GM18502 (cell line): ENCODE data around the gene SIDT2.
A peak's percentile ranks its signal among the peaks of the same experiment; 100 is the strongest.
"Not testable (repeated sequence)": the region's sequence is repeated elsewhere in the genome, so short reads cannot be mapped to it uniquely, and the experiment has no call there.

Experiments
- ATAC-seq: cut with Tn5 transposase; IDR thresholded peaks from one replicate; pipeline ENCODE4 v1.9.1; 2021; ENCODE audit warnings: mild to moderate bottlenecking; ENCODE audit not compliant: unreplicated experiment, poor library complexity

Gene SIDT2

GRCh38 chr11:117178210-117179034 is at the start of gene SIDT2:
Gene SIDT2 (plus strand): TSS chr11:117178743. CDS start chr11:117179264, 521 bp downstream.
- ATAC-seq, result peak; percentile 90

DNA sequence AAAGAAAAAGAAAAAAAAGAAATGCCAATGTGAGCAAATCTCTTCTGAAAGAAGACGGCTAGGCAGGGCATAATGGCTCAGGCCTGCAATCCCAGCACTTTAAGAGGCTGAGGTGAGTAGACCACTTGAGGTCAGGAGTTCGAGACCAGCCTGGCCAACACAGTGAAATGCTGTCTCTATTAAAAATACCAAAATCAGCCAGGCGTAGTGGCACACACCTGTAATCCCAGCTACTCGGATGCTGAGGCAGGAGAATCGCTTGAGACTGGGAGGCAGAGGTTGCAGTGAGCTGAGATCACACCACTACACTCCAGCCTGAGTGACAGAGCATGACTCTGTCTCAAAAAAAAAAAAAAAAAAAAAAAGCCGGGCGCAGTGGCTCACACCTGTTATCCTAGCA is 48.1 kb upstream of the SIDT2 start:
- not testable (repeated sequence) for ATAC-seq

DNA sequence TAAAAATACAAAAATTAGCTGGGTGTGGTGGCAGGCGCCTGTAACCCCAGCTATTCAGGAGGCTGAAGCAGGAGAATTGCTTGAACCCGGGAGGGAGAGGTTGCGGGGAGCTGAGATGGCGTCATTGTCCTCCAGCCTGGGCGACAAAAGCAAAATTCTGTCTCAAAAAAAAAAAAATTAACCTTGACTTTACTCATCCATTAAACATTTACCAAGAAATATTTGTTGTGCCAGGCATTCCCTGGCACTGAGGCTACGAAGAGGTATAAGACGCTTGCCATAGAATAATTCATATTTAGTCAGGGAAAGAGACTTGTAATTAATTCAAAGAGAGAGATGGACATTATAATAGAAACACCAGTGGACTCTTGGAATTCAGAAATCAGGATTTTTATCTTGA is 47.7 kb upstream of the SIDT2 start:
- no peak for ATAC-seq

DNA sequence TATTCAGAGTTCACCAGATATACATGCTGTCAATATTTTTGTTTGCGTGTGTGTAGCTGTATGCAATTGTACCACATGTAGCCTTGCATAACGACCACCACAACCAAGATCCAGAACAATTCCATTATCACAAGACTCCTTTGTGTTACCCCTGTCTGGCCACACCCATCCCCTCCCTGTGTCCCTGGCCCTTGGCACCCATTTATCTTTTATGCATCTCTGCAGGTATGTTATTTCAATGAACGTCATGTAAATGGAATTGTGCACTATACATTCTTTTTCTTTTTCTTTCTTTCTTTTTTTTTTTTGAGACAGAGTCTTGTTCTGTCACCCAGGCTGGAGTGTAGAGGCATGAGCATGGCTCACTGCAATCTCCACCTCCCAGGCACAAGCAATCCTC is 44.1 kb upstream of the SIDT2 start:
- no peak for ATAC-seq

DNA sequence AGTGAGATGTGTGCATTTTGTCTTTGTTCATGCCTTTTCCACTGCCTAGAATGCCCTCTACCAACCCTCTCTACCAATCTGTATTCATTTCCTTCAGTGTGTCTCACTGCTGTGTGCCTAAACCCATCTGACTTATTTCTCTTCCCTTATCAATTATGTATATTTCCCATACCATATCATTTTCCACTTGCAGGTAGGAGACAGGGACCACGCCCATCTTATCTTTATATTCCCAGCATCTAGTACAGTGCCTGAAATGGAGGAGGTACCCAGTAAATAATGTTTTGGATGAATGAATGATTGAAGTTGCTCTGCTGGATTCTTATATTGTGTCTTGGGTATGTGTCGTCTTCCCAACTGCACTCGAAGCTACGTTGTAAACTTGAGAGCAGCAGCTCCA is 43.6 kb upstream of the SIDT2 start:
- ATAC-seq, result not testable (repeated sequence)

DNA sequence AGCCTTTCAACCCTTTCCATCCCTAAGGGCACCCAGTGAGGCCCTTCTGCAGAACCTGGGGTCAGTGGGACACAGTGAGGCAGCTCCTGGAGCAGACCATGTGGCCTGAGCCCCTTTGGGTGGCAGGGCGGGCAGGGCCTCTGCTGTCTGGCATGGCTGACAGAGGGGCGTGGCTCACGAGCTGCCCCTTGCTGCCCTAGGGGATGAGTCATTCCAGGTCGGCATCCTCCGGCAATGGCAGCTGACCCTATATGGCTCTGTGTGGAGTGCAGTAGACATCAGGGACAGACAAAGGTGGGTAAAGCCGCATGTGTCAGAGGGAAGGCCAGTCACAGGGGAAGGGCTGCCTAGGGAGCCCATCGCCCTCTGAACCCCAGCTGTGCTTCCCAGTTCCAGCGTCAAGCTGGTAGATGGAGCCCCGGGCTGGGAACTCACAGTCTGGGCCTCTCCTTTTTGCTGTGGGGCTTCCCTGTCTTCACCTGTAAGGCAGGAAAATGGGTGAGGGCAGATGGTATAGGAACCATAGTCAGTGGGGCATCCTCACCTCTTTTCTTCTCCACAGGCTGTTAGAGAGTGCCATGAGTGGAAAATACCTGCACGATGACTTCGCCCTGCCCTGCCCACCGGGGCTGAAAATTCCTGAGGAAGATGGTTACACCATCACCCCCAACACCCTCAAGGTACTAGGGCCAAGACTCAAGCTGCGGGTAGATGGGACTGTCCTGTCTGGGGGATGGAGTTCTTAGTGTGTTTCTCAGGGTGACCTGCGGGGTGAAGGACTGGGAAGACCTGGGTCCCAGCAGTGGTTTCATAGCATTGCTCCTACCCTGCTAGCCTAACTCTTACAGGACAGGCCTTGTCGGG is 41.1 kb upstream of the SIDT2 start:
- not testable (repeated sequence) for ATAC-seq

DNA sequence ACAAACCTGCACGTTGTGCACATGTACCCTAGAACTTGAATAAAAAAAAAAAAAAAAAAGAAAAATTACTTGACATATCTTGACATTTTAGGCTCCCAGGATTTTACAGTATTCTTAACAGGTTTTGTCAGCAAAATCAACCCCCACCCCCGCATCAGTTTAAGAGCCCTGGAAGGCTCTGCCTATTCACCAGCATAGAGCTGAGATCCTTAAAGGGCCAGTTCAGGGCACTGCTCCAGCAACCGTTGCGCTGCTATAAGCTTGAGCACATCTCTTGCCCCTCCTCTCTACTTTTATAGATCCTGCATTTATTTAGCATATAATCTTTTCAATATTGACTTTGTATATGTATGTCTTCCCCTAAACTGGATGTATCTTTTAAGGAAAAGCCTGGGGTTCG is 35.2 kb upstream of the SIDT2 start:
- ATAC-seq, result peak; percentile 23

DNA sequence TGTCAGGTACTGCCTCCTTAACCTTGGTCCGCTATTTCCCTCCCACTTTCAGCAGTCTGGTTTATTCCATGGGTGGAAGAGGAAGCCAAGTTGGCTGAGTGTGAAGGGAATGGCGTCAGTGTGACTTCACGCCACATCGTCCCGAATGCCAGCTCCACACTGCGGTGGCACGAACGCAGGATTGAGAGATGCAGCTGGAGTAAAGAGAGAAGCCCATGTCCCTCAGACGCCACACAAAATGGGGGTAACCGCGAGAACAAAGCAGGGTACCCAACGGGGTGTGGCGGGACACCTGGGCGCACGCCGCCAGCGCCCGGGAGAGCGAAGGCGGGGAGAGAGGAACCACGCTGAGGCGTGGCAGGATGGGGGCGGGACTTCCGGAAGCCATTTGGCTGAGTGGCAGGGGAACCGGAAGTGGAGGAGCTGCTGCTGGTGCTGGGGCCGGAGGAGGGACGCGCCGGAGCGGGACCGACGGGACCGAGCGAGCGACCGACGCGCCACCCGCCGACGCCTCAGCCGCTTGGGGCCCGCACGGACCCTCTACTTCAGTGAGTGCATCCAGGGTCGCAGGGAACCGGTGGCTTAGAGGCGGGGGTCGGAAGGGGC is 34.6 kb upstream of the SIDT2 start, which contains the start of gene PAFAH1B2:
PAFAH1B2 (plus strand) TSS at position 417 of the 606 bp plus-strand sequence. CDS start 8,161 bp downstream, outside the sequence.
- ATAC-seq, result peak; percentile 95

- peak; percentile 62 for ATAC-seq
Measured at GRCh38 chr11:117144477-117145392, 33.8 kb upstream of the SIDT2 start.

DNA sequence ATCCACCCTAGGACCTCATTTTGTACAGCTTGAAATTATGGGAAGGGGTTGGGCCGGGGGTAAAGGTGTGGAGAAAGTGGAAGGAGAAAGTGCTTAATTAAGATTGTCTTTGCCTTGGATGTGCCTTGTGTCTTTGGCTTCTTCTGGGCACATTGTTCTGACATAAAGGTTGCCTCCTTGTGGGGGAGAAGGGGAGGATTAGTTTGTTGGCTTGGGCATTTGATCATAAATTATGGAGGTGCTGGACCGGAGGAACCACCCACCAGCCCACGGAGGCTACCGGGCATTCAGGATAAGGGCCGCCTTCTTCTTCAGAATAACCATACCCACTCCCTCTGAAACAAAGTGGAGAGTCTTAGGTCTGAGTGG is 33.2 kb upstream of the SIDT2 start:
- ATAC-seq, result no peak

DNA sequence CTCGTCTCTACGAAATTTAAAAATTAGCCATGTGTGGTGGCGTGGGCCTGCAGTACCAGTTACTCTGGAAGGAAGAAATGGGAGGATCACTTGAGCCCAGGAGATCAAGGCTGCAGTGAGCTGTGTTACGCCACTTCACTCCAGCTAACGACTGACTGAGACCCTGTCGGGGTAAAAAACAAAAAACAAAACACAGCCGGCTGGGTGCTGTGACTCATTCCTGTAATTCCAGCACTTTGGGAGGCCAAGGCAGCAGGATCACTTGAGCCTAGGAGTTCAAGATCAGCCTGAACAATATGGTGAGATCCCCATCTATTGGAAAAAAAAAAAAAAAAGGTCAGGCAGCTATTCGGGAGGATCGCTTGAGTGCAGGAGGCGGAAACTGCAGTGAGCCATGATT is 32.0 kb upstream of the SIDT2 start:
- ATAC-seq, result no peak

GRCh38 chr11:117152066-117152465 is 26.5 kb upstream of the SIDT2 start:
- no peak for ATAC-seq

DNA sequence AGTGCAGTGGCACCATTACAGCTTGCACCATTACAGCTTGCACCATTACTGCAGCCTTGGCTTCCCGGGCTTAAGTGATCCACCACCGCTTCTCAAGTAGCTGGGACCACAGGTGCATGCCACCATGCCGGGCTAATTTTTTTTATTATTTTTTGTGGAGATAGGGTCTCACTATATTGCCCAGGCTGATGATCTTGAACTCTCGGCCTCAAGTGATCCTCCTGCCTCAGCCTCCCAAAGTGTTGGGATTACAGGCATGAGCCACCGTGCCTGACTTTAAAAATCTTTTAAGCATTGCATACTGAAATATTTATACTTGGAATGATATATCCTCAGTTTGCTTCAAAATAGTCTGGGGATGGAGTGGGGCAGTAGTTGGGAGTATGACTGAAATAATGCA is 24.1 kb upstream of the SIDT2 start:
- no peak for ATAC-seq

DNA sequence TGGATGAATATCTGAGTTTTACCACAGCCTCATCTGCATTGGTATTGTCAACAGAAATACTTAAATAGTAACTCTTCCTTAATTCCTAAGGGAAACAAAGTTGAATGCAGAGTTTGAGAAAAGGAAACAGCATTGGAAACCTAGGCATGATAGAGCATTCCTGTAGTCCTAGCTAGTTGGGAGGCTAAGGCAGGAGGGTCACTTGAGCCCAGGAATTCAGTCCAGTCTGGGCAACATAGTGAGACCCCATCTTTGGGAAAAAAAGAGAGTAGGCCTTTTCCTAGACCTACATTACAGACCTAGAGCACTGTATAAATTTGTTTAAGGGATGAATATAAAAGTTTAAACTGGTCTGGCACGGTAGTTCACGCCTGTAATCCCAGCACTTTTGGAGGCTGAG is 21.0 kb upstream of the SIDT2 start:
- ATAC-seq, result no peak

DNA sequence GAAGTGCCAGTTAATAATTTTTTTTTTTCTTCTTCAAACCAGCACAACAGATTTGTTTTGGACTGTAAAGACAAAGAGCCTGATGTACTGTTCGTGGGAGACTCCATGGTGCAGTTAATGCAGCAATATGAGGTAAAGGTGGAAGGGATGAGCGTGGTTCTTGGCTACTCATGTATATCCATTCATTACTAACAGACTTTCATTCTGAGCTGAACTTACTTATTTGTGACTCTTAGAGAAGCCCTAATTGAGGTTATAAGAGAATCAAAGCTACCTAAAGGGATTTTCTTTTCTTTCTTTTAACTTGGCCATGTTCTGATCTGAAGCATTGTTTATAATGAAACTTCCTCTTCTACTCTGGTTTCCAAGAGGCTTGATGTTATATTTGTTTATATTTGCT is 18.7 kb upstream of the SIDT2 start:
- ATAC-seq, result no peak

DNA sequence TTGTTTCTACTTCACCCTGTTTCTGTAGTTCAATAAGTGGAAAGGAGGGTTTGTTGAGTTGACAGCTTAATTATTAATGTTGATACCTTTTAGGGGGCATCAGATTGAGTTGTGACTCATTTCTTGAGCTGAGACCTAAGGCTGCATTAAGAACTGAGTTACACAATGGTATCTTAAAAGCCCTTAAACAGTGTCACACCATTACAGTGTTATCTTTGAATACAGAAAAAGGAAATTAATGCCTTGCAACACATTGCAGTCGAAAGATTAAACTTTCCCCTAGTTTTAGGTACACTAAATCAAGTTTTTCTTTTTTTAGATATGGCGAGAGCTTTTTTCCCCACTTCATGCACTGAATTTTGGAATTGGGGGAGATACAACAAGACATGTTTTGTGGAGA is 17.7 kb upstream of the SIDT2 start:
- no peak for ATAC-seq

GRCh38 chr11:117166491-117166890 is 12.1 kb upstream of the SIDT2 start:
- no peak for ATAC-seq

GRCh38 chr11:117169736-117170135 is 8.8 kb upstream of the SIDT2 start:
- ATAC-seq, result no peak

DNA sequence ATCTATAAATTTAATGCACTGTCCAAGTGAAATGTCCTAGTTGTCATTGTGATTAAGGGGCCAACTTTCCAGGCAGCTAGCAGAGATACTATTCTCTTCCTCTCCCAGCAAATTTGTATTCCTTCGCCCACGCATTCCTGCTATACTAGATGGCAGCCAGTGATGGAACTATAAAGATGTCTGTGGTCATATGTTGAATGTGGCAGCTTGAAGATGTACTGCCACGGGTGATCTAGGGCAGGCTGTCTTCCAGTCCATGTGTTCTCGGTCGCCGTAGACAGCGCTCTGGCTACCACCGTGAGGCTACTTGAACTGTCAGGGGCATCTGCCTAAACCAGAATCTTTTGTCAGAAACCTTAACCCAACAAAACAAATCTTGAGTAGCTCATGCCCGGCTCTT is 8.3 kb upstream of the SIDT2 start:
- ATAC-seq, result no peak

DNA sequence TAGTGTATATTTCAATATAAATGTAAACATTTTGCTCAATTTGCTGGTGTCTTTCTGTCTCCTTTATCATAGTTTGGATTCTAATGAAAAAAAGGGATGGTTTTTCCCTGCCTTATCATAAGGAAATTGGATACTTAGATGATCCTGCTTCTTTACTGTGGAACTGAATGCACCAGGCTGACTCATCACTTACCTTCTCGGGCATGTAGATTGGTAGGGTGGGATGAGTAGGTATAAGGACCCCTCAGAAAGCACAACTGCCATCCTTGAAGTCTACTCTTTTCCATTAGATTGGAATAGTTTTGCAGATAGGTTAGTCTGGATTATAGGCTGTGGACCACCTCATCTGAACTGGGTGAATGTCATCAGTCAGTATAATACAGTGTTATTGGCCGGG is 7.5 kb upstream of the SIDT2 start:
- ATAC-seq, result no peak
